Measurements from ENCODE around the gene ST6GALNAC4.

- TF ChIP-seq CTCF (IDR thresholded peaks at IDR 0.05) (no peak), POLR2AphosphoS5 (IDR thresholded peaks at IDR 0.05; ENCODE audit: low read depth, low read length) (no peak), TCF7L2 (IDR thresholded peaks at IDR 0.05; ENCODE audit: low read depth, low read length) (no peak), REST (IDR thresholded peaks at IDR 0.05; ENCODE audit: insufficient read depth in 1 of 2, low read depth in 2 of 2, low read length in 1 of 2) (no peak), SIN3A (IDR thresholded peaks at IDR 0.05; ENCODE audit: borderline replicate concordance, insufficient read depth, low read depth, low read length) (no peak)
These were observed 10.0 kb upstream of the ST6GALNAC4 start for GRCh38 chr9:127926906-127927200.

All from Panc1 (cell line).